ENCODE measurements around the gene DNAJC11. TPM values are rescaled to one million over a fixed set of nuclear protein-coding genes. Genes with fewer than 3 reads are reported as not detected.

Gene DNAJC11
- total RNA-seq, 4 donors from 2014 or later = 27.1 to 41.5 (median 34.7) TPM

GRCh38 chr1:6695868-6696267 is 5.7 kb downstream of the DNAJC11 start:
- Histone ChIP-seq H3K9me3 (no peaks in the 10 kb centered on the region), H3K36me3 (peaks cover 0 to 22% (median 0%) of the 10 kb centered on the region in 3 donors), H3K4me3 (no peak overlapping the region), H3K4me1 (peaks cover 13 to 21% (median 14%) of the 10 kb centered on the region in 3 donors), H3K27ac (no peak overlapping the region), H3K27me3 (no peaks in the 10 kb centered on the region)
- intact Hi-C loops (cut with DNase I) = no loop called here
- WGBS, 2 donors = 58 to 71% methylated on average over 2 of the region's 2 CpGs
- no peak for TF ChIP-seq CTCF (IDR thresholded peaks at IDR 0.05)
- DNase-seq = no peak

- no peak for TF ChIP-seq POLR2A (IDR thresholded peaks at IDR 0.05)
- no peak for TF ChIP-seq CTCF (IDR thresholded peaks at IDR 0.05)
- peaks cover 0 to 4% (median 0%) of the 10 kb centered on the region in 3 donors for H3K4me1 ChIP-seq
- no peak overlapping the region for H3K27ac ChIP-seq
- H3K9me3 ChIP-seq = no peaks in the 10 kb centered on the region
- H3K4me3 ChIP-seq = no peak overlapping the region
- no peak for DNase-seq
- H3K36me3 ChIP-seq = peaks cover 0 to 22% (median 0%) of the 10 kb centered on the region in 3 donors
- H3K27me3 ChIP-seq = no peaks in the 10 kb centered on the region
- 85 to 88% methylated on average over 9 to 10 of the region's 10 CpGs for WGBS, 2 donors
- intact Hi-C loops (cut with DNase I) = no loop called here
These were observed 7.4 kb downstream of the DNAJC11 start for GRCh38 chr1:6694121-6694713.

GRCh38 chr1:6692956-6693355 is 8.7 kb downstream of the DNAJC11 start:
- Histone ChIP-seq H3K36me3 (peaks cover 0 to 22% (median 0%) of the 10 kb centered on the region in 3 donors), H3K4me1 (no peaks in the 10 kb centered on the region), H3K27me3 (no peaks in the 10 kb centered on the region), H3K4me3 (no peak overlapping the region), H3K9me3 (no peaks in the 10 kb centered on the region), H3K27ac (no peak overlapping the region)
- intact Hi-C loops (cut with DNase I) = no loop called here
- WGBS, 2 donors = 84 to 94% methylated on average over 9 of the region's 9 CpGs
- TF ChIP-seq CTCF (IDR thresholded peaks at IDR 0.05) (no peak), POLR2A (IDR thresholded peaks at IDR 0.05) (no peak)
- no peak for DNase-seq

- no peak overlapping the region for H3K27ac ChIP-seq
- TF ChIP-seq POLR2A (IDR thresholded peaks at IDR 0.05) (no peak), CTCF (IDR thresholded peaks at IDR 0.05) (no peak)
- intact Hi-C loops (cut with DNase I) = no loop called here
These were observed 10.1 kb downstream of the DNAJC11 start for GRCh38 chr1:6691507-6691906.

GRCh38 chr1:6690186-6690585 is 11.4 kb downstream of the DNAJC11 start:
- TF ChIP-seq POLR2A (IDR thresholded peaks at IDR 0.05) = no peak
- no peak for TF ChIP-seq CTCF (IDR thresholded peaks at IDR 0.05)
- H3K27ac ChIP-seq = no peak overlapping the region
- peaks cover 0 to 7% (median 0%) of the 10 kb centered on the region in 3 donors for H3K36me3 ChIP-seq
- H3K9me3 ChIP-seq = no peaks in the 10 kb centered on the region
- no peak for DNase-seq
- WGBS, 2 donors = 92 to 93% methylated on average over 7 of the region's 7 CpGs
- intact Hi-C loops (cut with DNase I) = no loop called here
- no peak overlapping the region for H3K4me3 ChIP-seq
- no peaks in the 10 kb centered on the region for H3K4me1 ChIP-seq
- no peaks in the 10 kb centered on the region for H3K27me3 ChIP-seq

More at GRCh38 chr1:6691507-6691906, 10.1 kb downstream of the DNAJC11 start:
- Histone ChIP-seq H3K27me3 (no peaks in the 10 kb centered on the region), H3K4me3 (no peak overlapping the region), H3K4me1 (no peaks in the 10 kb centered on the region), H3K36me3 (peaks cover 0 to 13% (median 0%) of the 10 kb centered on the region in 3 donors), H3K9me3 (no peaks in the 10 kb centered on the region)
- no peak for DNase-seq
- 72 to 86% methylated on average over 4 of the region's 4 CpGs for WGBS, 2 donors
